ENCODE results near the gene USP48.

The USP48 gene

DNA sequence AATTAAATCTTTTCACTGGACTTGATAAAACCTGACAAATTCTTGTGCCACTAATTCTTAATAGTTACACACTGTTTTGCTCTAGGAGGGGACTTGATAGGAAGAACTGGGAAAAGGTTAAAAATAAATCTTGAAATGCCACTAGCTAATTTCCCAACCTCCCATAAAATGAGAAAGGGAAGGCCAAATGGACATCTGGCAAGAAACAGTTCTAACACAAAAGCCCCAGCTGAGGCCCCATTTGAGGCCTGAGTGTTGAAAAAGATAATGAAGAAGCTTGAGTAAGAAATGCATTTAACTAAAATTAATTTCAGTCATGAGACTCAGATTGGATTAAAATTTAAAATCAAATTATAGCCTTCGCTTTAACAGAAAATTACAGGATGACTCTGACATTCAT, 102.6 kb downstream of the USP48 start:
- TF ChIP-seq, protein P1, sequence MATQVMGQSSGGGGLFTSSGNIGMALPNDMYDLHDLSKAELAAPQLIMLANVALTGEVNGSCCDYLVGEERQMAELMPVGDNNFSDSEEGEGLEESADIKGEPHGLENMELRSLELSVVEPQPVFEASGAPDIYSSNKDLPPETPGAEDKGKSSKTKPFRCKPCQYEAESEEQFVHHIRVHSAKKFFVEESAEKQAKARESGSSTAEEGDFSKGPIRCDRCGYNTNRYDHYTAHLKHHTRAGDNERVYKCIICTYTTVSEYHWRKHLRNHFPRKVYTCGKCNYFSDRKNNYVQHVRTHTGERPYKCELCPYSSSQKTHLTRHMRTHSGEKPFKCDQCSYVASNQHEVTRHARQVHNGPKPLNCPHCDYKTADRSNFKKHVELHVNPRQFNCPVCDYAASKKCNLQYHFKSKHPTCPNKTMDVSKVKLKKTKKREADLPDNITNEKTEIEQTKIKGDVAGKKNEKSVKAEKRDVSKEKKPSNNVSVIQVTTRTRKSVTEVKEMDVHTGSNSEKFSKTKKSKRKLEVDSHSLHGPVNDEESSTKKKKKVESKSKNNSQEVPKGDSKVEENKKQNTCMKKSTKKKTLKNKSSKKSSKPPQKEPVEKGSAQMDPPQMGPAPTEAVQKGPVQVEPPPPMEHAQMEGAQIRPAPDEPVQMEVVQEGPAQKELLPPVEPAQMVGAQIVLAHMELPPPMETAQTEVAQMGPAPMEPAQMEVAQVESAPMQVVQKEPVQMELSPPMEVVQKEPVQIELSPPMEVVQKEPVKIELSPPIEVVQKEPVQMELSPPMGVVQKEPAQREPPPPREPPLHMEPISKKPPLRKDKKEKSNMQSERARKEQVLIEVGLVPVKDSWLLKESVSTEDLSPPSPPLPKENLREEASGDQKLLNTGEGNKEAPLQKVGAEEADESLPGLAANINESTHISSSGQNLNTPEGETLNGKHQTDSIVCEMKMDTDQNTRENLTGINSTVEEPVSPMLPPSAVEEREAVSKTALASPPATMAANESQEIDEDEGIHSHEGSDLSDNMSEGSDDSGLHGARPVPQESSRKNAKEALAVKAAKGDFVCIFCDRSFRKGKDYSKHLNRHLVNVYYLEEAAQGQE (IDR thresholded peaks at IDR 0.05; ENCODE audit: low read depth), result no peak
- TF ChIP-seq, protein P2, sequence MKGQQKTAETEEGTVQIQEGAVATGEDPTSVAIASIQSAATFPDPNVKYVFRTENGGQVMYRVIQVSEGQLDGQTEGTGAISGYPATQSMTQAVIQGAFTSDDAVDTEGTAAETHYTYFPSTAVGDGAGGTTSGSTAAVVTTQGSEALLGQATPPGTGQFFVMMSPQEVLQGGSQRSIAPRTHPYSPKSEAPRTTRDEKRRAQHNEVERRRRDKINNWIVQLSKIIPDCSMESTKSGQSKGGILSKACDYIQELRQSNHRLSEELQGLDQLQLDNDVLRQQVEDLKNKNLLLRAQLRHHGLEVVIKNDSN (IDR thresholded peaks at IDR 0.05), result no peak
- TF ChIP-seq, protein P3, sequence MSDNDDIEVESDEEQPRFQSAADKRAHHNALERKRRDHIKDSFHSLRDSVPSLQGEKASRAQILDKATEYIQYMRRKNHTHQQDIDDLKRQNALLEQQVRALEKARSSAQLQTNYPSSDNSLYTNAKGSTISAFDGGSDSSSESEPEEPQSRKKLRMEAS (IDR thresholded peaks at IDR 0.05), result no peak
- TF ChIP-seq TEAD4 (IDR thresholded peaks at IDR 0.05) (no peak), EP300 (IDR thresholded peaks at IDR 0.05; ENCODE audit: borderline replicate concordance) (no peak), CREB1 (IDR thresholded peaks at IDR 0.05; ENCODE audit: low read depth) (no peak), RAD21 (IDR thresholded peaks at IDR 0.05; ENCODE audit: low read depth) (no peak), FOXM1 (IDR thresholded peaks at IDR 0.05; ENCODE audit: borderline replicate concordance, low read depth) (no peak), YY1 (IDR thresholded peaks at IDR 0.05; ENCODE audit: low read depth) (no peak)

DNA sequence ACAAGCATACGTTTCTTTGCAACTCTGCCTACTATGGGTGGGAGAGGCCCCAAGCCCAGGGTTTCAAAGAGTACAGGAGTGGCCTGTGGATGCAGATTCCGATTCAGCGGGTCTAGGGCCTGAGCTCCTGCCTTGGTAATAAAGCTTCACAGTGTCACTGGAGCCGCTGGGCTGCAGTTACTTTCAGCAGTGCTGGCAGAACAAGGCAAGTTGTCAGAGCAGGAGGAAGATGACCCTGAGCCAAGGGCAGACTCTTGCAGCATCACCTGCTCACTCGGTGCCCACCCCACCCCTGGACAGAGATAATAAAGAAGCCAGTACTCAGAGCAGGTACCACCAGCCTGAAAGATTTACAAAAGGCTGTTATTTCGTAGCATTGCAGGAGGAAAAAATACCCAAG, 105.8 kb downstream of the USP48 start:
- TF ChIP-seq CREB1 (IDR thresholded peaks at IDR 0.05; ENCODE audit: low read depth), result no peak
- no peak for TF ChIP-seq YY1 (IDR thresholded peaks at IDR 0.05; ENCODE audit: low read depth)
- TF ChIP-seq, protein P3 (IDR thresholded peaks at IDR 0.05), result no peak
- no peak for TF ChIP-seq EP300 (IDR thresholded peaks at IDR 0.05; ENCODE audit: borderline replicate concordance)
- TF ChIP-seq, protein P1 (IDR thresholded peaks at IDR 0.05; ENCODE audit: low read depth), result no peak
- no peak for TF ChIP-seq RAD21 (IDR thresholded peaks at IDR 0.05; ENCODE audit: low read depth)
- TF ChIP-seq NFIC (IDR thresholded peaks at IDR 0.05), result no peak
- no peak for TF ChIP-seq TAF1 (IDR thresholded peaks at IDR 0.05; ENCODE audit: low read depth)
- no peak for TF ChIP-seq TCF12 (IDR thresholded peaks at IDR 0.05; ENCODE audit: low read depth)
- no peak for TF ChIP-seq CEBPB (IDR thresholded peaks at IDR 0.05)
- no peak for TF ChIP-seq TEAD4 (IDR thresholded peaks at IDR 0.05)
- TF ChIP-seq EGR1 (IDR thresholded peaks at IDR 0.05), result no peak
- no peak for TF ChIP-seq FOXM1 (IDR thresholded peaks at IDR 0.05; ENCODE audit: borderline replicate concordance, low read depth)
- no peak for TF ChIP-seq ZBTB7A (IDR thresholded peaks at IDR 0.05; ENCODE audit: low read depth)
- TF ChIP-seq, protein P2 (IDR thresholded peaks at IDR 0.05), result no peak

DNA sequence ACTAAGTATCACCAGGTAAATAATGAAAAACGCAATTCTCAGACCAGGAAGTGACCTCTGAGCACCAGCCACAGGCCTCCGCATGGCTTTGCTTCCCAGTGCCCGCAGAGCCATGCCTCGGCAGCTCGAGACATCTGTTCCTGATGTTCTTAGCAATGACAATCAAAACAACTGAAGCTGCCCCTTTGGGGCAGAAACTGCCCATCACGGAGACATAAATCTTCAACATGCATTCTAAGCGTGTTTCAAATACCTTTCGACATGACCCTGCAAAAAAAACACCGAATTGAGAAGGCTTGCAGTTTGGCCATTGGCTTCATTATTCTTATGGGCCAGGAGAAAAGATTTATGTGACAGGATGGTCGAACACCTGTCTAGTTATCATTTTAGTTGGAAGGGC, 108.0 kb downstream of the USP48 start:
- TF ChIP-seq, protein P3 (IDR thresholded peaks at IDR 0.05), result no peak
- TF ChIP-seq EGR1 (IDR thresholded peaks at IDR 0.05) (no peak), TCF12 (IDR thresholded peaks at IDR 0.05; ENCODE audit: low read depth) (no peak), EP300 (IDR thresholded peaks at IDR 0.05; ENCODE audit: borderline replicate concordance) (no peak), RAD21 (IDR thresholded peaks at IDR 0.05; ENCODE audit: low read depth) (no peak), ZBTB7A (IDR thresholded peaks at IDR 0.05; ENCODE audit: low read depth) (no peak), CREB1 (IDR thresholded peaks at IDR 0.05; ENCODE audit: low read depth) (no peak), FOXM1 (IDR thresholded peaks at IDR 0.05; ENCODE audit: borderline replicate concordance, low read depth) (no peak), TEAD4 (IDR thresholded peaks at IDR 0.05) (no peak), CEBPB (IDR thresholded peaks at IDR 0.05) (no peak), NFIC (IDR thresholded peaks at IDR 0.05) (no peak), TAF1 (IDR thresholded peaks at IDR 0.05; ENCODE audit: low read depth) (no peak), YY1 (IDR thresholded peaks at IDR 0.05; ENCODE audit: low read depth) (no peak)
- TF ChIP-seq, protein P2 (IDR thresholded peaks at IDR 0.05), result no peak
- TF ChIP-seq, protein P1 (IDR thresholded peaks at IDR 0.05; ENCODE audit: low read depth), result no peak

DNA sequence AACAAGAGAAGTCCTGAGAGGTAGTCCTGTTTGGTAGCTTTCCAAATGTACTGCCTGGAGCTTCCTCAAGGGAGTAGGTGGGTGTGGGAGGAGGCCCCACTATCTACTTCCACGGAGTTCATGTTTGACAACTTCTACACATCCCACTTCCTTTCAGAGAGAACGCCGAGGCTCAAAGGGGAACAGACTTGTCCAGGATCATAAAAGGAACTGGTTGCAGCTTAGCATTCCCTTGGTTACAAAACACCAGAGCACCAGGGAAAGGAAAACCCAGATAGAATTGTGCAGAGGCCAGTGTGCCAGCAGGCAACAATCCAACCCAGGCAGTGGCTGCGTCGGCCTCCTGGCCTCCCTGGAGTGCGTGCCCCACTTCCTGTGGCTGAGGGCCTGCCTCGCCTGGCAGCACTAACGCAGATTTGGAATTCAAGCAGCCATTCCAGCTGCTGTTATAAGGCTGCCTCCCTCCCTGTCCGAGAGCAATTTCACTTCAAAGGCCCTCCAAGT, 109.6 kb downstream of the USP48 start:
- TF ChIP-seq NFIC (IDR thresholded peaks at IDR 0.05) (peak; percentile 82), TCF12 (IDR thresholded peaks at IDR 0.05; ENCODE audit: low read depth) (no peak), RAD21 (IDR thresholded peaks at IDR 0.05; ENCODE audit: low read depth) (no peak), TEAD4 (IDR thresholded peaks at IDR 0.05) (peak; percentile 23; the same call in 1 of the 2 replicates), CREB1 (IDR thresholded peaks at IDR 0.05; ENCODE audit: low read depth) (no peak)
- TF ChIP-seq, protein P3 (IDR thresholded peaks at IDR 0.05), result peak; percentile 27; the same call in 1 of the 2 replicates

All from Ishikawa (cell line).